ENCODE measurements around the gene KLHL11. TPM values are rescaled to one million over a fixed set of nuclear protein-coding genes. Genes with fewer than 3 reads are reported as not detected.

KLHL11 gene
- total and polyA plus RNA-seq, 5 experiments from 2014 or later: 5.0 to 22.6 (median 6.3) TPM

DNA sequence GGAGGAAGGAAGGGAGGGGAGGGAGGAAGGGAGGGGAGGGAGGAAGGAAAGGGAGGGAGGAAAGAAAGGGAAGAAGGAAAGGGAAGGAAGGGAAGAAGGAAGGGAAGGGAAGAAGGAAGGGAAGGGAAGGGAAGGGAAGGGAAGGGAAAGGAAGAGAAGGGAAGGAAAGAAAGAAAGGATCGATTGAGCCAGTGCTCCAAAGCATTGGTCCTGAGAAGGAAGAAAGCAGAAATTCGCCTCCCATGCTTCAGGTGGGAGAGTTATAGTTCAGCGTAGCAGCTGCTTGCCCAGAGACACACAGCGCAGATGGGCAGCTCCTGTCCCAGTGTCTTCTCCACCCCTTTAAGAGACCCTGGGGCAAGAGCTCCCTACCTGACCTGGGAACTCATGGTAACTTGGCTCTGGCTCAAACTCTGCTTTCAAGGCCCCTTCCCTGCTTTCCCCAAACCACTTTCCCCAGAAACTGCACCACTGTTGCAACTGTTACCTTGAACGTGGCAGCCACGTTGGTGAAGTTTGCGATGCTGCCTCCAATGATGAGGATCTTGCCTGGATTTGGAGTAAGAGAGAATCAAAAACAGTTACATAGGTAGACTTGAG is 39.1 kb upstream of the KLHL11 start:
- H3K27me3 Mint-ChIP-seq: no peaks in the 10 kb centered on the region

DNA sequence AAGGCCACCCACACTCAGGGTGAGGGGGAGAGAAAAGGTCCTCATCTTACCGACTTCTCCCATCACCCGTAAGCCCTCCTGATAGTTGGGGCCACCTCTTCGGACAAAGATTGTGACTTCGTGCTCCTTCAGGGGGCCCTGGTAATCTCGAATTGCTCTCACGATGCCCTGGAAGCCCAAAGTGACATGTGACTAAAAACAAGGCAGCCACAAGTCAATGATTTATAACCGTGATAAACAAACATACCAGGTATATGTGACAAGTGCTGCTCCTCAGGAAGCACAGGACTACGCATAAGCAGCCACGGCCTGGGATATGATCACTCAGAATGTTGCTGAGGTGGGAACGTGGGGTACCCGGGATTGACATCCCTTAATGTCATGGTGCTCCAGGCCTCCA is 36.4 kb upstream of the KLHL11 start:
- no peak for DNase-seq
- POLR2A ChIA-PET: no interaction called here
- peak overlapping the region in 2 of 10 donors; percentile 37 to 40 for H3K27ac Mint-ChIP-seq
- H3K9me3 Mint-ChIP-seq: no peaks in the 10 kb centered on the region
- no peaks in the 10 kb centered on the region for H3K27me3 Mint-ChIP-seq
- peaks cover 5 to 81% (median 29%) of the 10 kb centered on the region in 3 donors for H3K36me3 Mint-ChIP-seq
- ATAC-seq: no peak
- peaks cover 0 to 4% (median 0%) of the 10 kb centered on the region in 4 donors for H3K4me1 Mint-ChIP-seq
- H3K4me3 Mint-ChIP-seq: no peak overlapping the region

More for the DNA sequence above, 39.1 kb upstream of the KLHL11 start:
- POLR2A ChIA-PET: no interaction called here
- H3K9me3 Mint-ChIP-seq: no peaks in the 10 kb centered on the region
- ATAC-seq (no peak), DNase-seq (no peak)
- no peak overlapping the region for H3K4me3 Mint-ChIP-seq
- H3K36me3 Mint-ChIP-seq: peaks cover 5 to 76% (median 26%) of the 10 kb centered on the region in 3 donors
- H3K4me1 Mint-ChIP-seq: peaks cover 0 to 4% (median 1%) of the 10 kb centered on the region in 4 donors
- H3K27ac Mint-ChIP-seq: no peak overlapping the region

- Mint-ChIP-seq H3K27ac (peak overlapping the region in 1 of 10 donors; percentile 34), H3K36me3 (peaks cover 5 to 95% (median 18%) of the 10 kb centered on the region in 3 donors), H3K9me3 (no peaks in the 10 kb centered on the region)
These were observed 31.5 kb upstream of the KLHL11 start for GRCh38 chr17:41896726-41897125.

DNA sequence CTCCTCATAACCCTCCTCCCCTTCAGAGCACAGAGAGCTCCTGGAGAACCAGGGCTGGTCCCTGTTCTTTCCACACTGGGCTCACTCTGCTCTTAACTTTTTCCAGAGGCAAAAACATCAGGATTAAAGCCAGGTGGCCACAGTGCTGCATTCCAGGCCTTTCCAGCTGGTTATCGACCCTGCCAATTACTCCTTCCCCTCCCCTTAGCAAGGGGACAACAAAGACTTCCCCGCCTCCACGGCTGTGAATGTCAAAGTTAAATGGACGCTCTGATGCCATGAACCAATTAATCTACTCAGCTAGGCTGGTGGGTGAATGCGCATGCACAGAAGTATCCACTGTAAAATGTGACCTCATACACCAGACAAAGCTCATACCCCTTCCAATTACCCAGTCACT is 30.4 kb upstream of the KLHL11 start:
- POLR2A ChIA-PET: no interaction called here
- H3K27ac Mint-ChIP-seq: peak overlapping the region in 3 of 10 donors; percentile 8 to 82 (median 63)

More at GRCh38 chr17:41896726-41897125, 31.5 kb upstream of the KLHL11 start:
- ATAC-seq (no peak), DNase-seq (no peak)
- Mint-ChIP-seq H3K4me1 (peaks cover 0 to 6% (median under 1%) of the 10 kb centered on the region in 4 donors), H3K27me3 (no peaks in the 10 kb centered on the region), H3K4me3 (no peak overlapping the region)
- POLR2A ChIA-PET: interaction anchor here (0.5 kb wide), 1 partner anchor 18 kb away, joined by 4 read pairs; no protein-coding TSS in a partner anchor

DNA sequence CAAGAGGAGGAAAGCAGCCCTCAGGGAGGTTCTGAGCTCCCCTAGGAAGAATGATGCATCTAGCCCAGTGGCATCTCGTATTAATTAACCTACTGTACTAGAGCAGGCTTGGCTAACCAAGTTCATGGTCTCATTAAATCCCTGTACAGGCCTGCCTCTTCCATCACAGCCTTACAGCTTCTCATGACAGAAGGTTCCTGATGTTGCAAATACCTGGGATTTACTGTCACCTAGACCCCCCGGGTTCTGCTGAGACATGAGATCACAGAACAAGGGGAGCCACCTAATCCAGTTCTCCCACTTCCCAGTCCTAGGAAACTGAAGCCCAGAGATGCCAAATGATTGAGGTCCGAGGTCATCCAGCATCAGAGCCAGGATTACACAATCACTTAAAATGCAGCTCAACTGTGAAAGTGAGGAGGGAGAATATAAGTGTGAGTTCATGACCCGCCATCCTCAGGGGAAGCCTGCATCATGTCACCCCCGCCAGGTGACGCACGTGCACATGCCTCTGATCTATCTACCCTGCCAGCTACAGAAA is 29.6 kb upstream of the KLHL11 start:
- Mint-ChIP-seq H3K27ac (peak overlapping the region in 1 of 10 donors; percentile 15), H3K4me1 (peaks cover 0 to 4% (median under 1%) of the 10 kb centered on the region in 4 donors), H3K9me3 (no peaks in the 10 kb centered on the region), H3K27me3 (no peaks in the 10 kb centered on the region), H3K36me3 (peaks cover 0 to 87% (median 14%) of the 10 kb centered on the region in 3 donors), H3K4me3 (no peak overlapping the region)
- POLR2A ChIA-PET: no interaction called here
- DNase-seq (no peak), ATAC-seq (no peak)

More for the DNA sequence above, 30.4 kb upstream of the KLHL11 start:
- DNase-seq (no peak), ATAC-seq (no peak)
- no peak overlapping the region for H3K4me3 Mint-ChIP-seq
- H3K4me1 Mint-ChIP-seq: peaks cover 0 to 4% (median under 1%) of the 10 kb centered on the region in 4 donors
- no peaks in the 10 kb centered on the region for H3K9me3 Mint-ChIP-seq
- H3K36me3 Mint-ChIP-seq: peaks cover 0 to 90% (median 12%) of the 10 kb centered on the region in 3 donors
- no peaks in the 10 kb centered on the region for H3K27me3 Mint-ChIP-seq

- no peak for DNase-seq
- Mint-ChIP-seq H3K27ac (peak overlapping the region in 2 of 10 donors; percentile 7 to 15), H3K27me3 (no peaks in the 10 kb centered on the region), H3K4me1 (peaks cover 0 to 2% (median under 1%) of the 10 kb centered on the region in 4 donors), H3K36me3 (peaks cover 0 to 85% (median 16%) of the 10 kb centered on the region in 3 donors), H3K9me3 (no peaks in the 10 kb centered on the region), H3K4me3 (no peak overlapping the region)
- no peak for ATAC-seq
- POLR2A ChIA-PET: no interaction called here
These were observed 28.2 kb upstream of the KLHL11 start for GRCh38 chr17:41893384-41893783.

GRCh38 chr17:41892021-41892376 is 26.8 kb upstream of the KLHL11 start:
- ATAC-seq: no peak
- H3K27ac Mint-ChIP-seq: peak overlapping the region in 1 of 10 donors; percentile 15
- DNase-seq: no peak
- peaks cover 0 to 85% (median 17%) of the 10 kb centered on the region in 3 donors for H3K36me3 Mint-ChIP-seq
- no peak overlapping the region for H3K4me3 Mint-ChIP-seq
- POLR2A ChIA-PET: no interaction called here
- no peaks in the 10 kb centered on the region for H3K9me3 Mint-ChIP-seq
- peaks cover 0 to 2% (median under 1%) of the 10 kb centered on the region in 4 donors for H3K4me1 Mint-ChIP-seq
- no peaks in the 10 kb centered on the region for H3K27me3 Mint-ChIP-seq

DNA sequence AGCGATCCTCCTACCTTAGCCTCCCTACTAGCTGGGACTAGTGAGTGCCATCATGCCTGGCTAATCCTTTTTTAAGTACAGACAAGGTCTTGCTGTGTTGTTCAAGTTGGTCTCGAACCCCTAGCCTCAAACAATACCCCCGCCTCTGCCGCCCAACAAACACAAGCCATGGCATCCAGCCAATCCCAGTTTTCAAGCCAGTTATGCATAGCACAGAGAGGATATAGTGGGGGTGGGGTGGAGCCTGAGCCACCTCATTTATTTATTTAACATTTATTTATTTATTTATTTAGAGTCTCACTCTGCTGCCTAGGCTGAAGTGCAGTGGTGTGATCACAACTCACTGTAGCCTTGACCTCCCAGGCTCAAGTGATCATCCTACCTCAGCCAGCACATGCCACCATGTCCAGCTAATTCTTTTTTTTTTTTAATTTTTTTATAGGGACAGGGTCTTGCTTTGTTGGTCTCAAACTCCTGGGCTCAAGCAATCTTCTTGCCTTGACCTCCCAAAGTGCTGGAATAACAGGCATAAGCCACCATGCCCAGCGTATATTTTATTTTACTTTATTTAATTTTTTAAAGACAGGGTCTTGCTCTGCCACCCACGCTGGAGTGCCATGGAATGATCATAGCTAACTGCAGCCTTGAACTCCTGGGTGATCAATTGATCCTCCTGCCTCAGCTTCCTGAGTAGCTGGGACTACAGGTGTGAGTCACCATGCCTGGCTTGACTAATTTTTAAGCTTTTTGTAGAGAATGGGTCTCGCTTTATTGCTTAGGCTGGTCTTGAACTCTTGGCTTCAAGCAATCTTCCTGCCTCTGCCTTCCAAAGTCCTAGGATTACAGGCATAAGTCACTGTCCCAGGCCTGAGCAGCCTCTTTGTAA is 26.2 kb upstream of the KLHL11 start:
- H3K27me3 Mint-ChIP-seq: no peaks in the 10 kb centered on the region

GRCh38 chr17:41888332-41888965 is 23.2 kb upstream of the KLHL11 start:
- Mint-ChIP-seq H3K4me1 (peaks cover 0 to 3% (median 0%) of the 10 kb centered on the region in 4 donors), H3K27ac (peak overlapping the region in 3 of 10 donors; percentile 4 to 32 (median 21)), H3K27me3 (no peaks in the 10 kb centered on the region), H3K9me3 (no peaks in the 10 kb centered on the region), H3K36me3 (peaks cover 0 to 87% (median 21%) of the 10 kb centered on the region in 3 donors), H3K4me3 (no peak overlapping the region)
- ATAC-seq (no peak), DNase-seq (no peak)
- POLR2A ChIA-PET: no interaction called here

More for the DNA sequence above, 26.2 kb upstream of the KLHL11 start:
- Mint-ChIP-seq H3K9me3 (no peaks in the 10 kb centered on the region), H3K36me3 (peaks cover 0 to 84% (median 15%) of the 10 kb centered on the region in 3 donors), H3K27ac (no peak overlapping the region), H3K4me1 (peaks cover 0 to 2% (median under 1%) of the 10 kb centered on the region in 4 donors), H3K4me3 (no peak overlapping the region)
- POLR2A ChIA-PET: no interaction called here
- DNase-seq (no peak), ATAC-seq (no peak)

GRCh38 chr17:41885733-41886132 is 20.5 kb upstream of the KLHL11 start:
- ATAC-seq (no peak), DNase-seq (no peak)
- H3K27me3 Mint-ChIP-seq: no peaks in the 10 kb centered on the region
- H3K36me3 Mint-ChIP-seq: peaks cover 0 to 87% (median 18%) of the 10 kb centered on the region in 3 donors
- POLR2A ChIA-PET: no interaction called here
- peak overlapping the region in 2 of 10 donors; percentile 17 to 69 for H3K27ac Mint-ChIP-seq
- peaks cover 0 to 7% (median 0%) of the 10 kb centered on the region in 4 donors for H3K4me1 Mint-ChIP-seq
- H3K9me3 Mint-ChIP-seq: no peaks in the 10 kb centered on the region
- no peak overlapping the region for H3K4me3 Mint-ChIP-seq

GRCh38 chr17:41882756-41883155 is 17.5 kb upstream of the KLHL11 start:
- Mint-ChIP-seq H3K27me3 (no peaks in the 10 kb centered on the region), H3K36me3 (peaks cover 0 to 88% (median 21%) of the 10 kb centered on the region in 3 donors), H3K27ac (peak overlapping the region in 1 of 10 donors; percentile 4), H3K4me3 (no peak overlapping the region), H3K9me3 (no peaks in the 10 kb centered on the region), H3K4me1 (peaks cover 0 to 9% (median 0%) of the 10 kb centered on the region in 4 donors)
- ATAC-seq (no peak), DNase-seq (no peak)
- POLR2A ChIA-PET: interaction anchor here (0.9 kb wide), 1 partner anchor 18 kb away, joined by 3 read pairs; the partner anchor contains the start of gene KLHL11

GRCh38 chr17:41880130-41880529 is 14.9 kb upstream of the KLHL11 start:
- DNase-seq (no peak), ATAC-seq (no peak)
- Mint-ChIP-seq H3K4me3 (no peak overlapping the region), H3K27ac (no peak overlapping the region), H3K4me1 (peaks cover 0 to 9% (median 0%) of the 10 kb centered on the region in 4 donors), H3K36me3 (peaks cover 0 to 82% (median 16%) of the 10 kb centered on the region in 3 donors), H3K9me3 (no peaks in the 10 kb centered on the region), H3K27me3 (no peaks in the 10 kb centered on the region)
- POLR2A ChIA-PET: interaction anchor here (0.6 kb wide), 1 partner anchor 92 kb away, joined by 3 read pairs; no protein-coding TSS in a partner anchor

Measured in naive thymus-derived CD8-positive, alpha-beta T cell (primary cell).